Kidney (tissue), 14 donors: ENCODE measurements around the gene ARID3A. TPM values are rescaled to one million over a fixed set of nuclear protein-coding genes. Genes with fewer than 3 reads are reported as not detected.
A peak's percentile ranks its signal among the peaks of the same experiment; 100 is the strongest.
"Not testable (repeated sequence)": the region's sequence is repeated elsewhere in the genome, so short reads cannot be mapped to it uniquely, and the experiment has no call there.

Source experiments
- DNase-seq, 5 donors: peaks; one replicate each; pipeline ENCODE4 v3.0.0-alpha.2; 2013 to 2020
- FAIRE-seq: peaks from 2 replicates; lab custom pipeline; 2012; peaks lifted over from hg19 to GRCh38; lab: Jason Lieb, UNC
- H3K27ac ChIP-seq, 2 donors: one replicate each; pipeline ENCODE4 v1.7.0; 2013; ENCODE audit warnings: low read depth in 2 of 2, low read length in 2 of 2, inconsistent platforms in 1 of 2
- H3K27me3 ChIP-seq: one replicate; pipeline ENCODE4 v1.7.1; 2013; ENCODE audit warnings: low read length, inconsistent platforms; ENCODE audit not compliant: control insufficient read depth, insufficient read depth
- H3K36me3 ChIP-seq, 3 donors: one replicate each; pipeline versions ENCODE4 v1.7.0 to v1.7.1; 2013; ENCODE audit warnings: low read length in 3 of 3, control low read depth in 1 of 3, inconsistent platforms in 1 of 3; ENCODE audit not compliant: insufficient read depth in 3 of 3, control insufficient read depth in 2 of 3
- H3K4me1 ChIP-seq, 3 donors: one replicate each; pipeline versions ENCODE4 v1.7.0 to v1.7.1; 2013; ENCODE audit warnings: low read length in 3 of 3, inconsistent platforms in 1 of 3, low read depth in 1 of 3; ENCODE audit not compliant: control insufficient read depth in 2 of 3, insufficient read depth in 2 of 3
- H3K4me3 ChIP-seq, 3 donors: one replicate each; pipeline versions ENCODE4 v1.7.0 to v1.8.1; 2013; ENCODE audit warnings: low read length in 3 of 3, control low read depth in 1 of 3, inconsistent platforms in 1 of 3
- H3K9ac ChIP-seq, 3 donors: one replicate each; pipeline versions ENCODE4 v1.7.0 to v1.7.1; 2013; ENCODE audit warnings: low read length in 3 of 3, control low read depth in 1 of 3, inconsistent platforms in 1 of 3
- H3K9me3 ChIP-seq, 3 donors: one replicate each; pipeline versions ENCODE4 v1.7.0 to v1.7.1; 2013; ENCODE audit warnings: low read length in 3 of 3, control low read depth in 1 of 3, inconsistent platforms in 1 of 3; ENCODE audit not compliant: control insufficient read depth in 2 of 3, insufficient read depth in 1 of 3
- intact Hi-C: fragments of 100-400 bp; cut with DNase I; formaldehyde crosslinking; loops from one replicate; pipeline ENCODE4 v1.11.1; 2022
- polyA plus RNA-seq: library from polyadenylated mRNA; stranded (reverse); fragments of 350-450 nt; fragmentation: Illumina TruSeq; extraction: RNeasy Lipid Tissue Mini Kit (QIAGEN cat#74804); gene quantifications from one replicate; pipeline ENCODE4 v1.2.3, GENCODE V29; 2014; ENCODE audit warnings: low read depth, low replicate concordance; ENCODE audit not compliant: insufficient read depth
- total RNA-seq: library from RNA; stranded (reverse); fragmentation: NEBNext Ultra II Directional; extraction: Animal tissue kit (Norgen Biotek cat#: 25700); gene quantifications from one replicate; pipeline ENCODE4 v1.2.1, GENCODE V29; 2021
- TF ChIP-seq, protein P1 (sequence below): IDR thresholded peaks from 3 replicates; pipeline ENCODE4 v1.5.1; 2012; ENCODE audit warnings: mild to moderate bottlenecking, moderate library complexity, borderline replicate concordance; ENCODE audit not compliant: insufficient read depth; ENCODE audit errors: extremely low read depth
- donor health status: control.
- donor health status: control.
- donor health status: control.
- donor health status: control.
- donor health status: control.
- donor health status: DM: yes; HTN: yes; CAD: no.
- donor health status: Normal renal cell carcinoma (clear cell type).

Gene ARID3A
- total and polyA plus RNA-seq, 2 donors from 2014 or later = 5.6 to 16.9 TPM

DNA sequence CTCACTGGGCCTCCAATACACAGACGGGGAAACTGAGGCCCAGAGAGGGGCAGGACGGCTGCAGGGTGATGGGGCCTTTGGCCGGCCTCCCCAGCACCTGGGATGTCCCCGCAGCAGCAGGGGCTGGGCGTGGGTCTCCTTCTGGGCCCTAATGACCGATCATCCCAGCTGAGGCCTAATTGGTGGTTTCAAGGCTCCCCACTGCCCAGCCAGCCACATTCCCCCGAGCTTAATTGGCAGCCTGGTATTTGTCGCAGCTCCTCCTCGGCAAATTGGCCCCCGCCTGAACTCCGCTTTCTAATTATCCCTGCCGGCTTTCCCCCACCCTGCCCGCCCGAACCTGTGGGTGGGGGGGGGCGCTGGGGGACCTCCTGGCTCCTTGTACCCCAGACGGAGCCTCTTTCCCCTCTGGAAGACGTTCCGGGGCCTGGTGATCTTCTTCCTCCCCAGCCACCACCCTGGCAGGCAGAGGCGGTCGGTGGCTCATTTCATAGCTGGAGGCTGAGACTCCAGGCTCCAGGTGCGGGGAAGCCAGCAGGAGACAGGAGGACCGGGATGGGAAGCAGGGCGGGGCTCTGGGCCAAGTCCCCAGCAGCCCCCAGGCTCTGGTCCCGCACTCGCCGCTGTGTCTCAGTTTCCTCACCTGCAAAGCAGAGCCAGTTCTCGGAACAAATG lies 31.1 kb downstream of the ARID3A start:
- Histone ChIP-seq H3K4me1 (peaks cover 0 to 38% (median 12%) of the 10 kb centered on the region in 3 donors), H3K4me3 (no peak overlapping the region), H3K9me3 (no peaks in the 10 kb centered on the region), H3K36me3 (no peaks in the 10 kb centered on the region), H3K27me3 (no peaks in the 10 kb centered on the region), H3K9ac (no peak overlapping the region), H3K27ac (peak overlapping the region; percentile 80 to 87)
- FAIRE-seq = no peak
- TF ChIP-seq, protein P1, sequence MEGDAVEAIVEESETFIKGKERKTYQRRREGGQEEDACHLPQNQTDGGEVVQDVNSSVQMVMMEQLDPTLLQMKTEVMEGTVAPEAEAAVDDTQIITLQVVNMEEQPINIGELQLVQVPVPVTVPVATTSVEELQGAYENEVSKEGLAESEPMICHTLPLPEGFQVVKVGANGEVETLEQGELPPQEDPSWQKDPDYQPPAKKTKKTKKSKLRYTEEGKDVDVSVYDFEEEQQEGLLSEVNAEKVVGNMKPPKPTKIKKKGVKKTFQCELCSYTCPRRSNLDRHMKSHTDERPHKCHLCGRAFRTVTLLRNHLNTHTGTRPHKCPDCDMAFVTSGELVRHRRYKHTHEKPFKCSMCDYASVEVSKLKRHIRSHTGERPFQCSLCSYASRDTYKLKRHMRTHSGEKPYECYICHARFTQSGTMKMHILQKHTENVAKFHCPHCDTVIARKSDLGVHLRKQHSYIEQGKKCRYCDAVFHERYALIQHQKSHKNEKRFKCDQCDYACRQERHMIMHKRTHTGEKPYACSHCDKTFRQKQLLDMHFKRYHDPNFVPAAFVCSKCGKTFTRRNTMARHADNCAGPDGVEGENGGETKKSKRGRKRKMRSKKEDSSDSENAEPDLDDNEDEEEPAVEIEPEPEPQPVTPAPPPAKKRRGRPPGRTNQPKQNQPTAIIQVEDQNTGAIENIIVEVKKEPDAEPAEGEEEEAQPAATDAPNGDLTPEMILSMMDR = no peak
- DNase-seq = peak; percentile 79 to 92 (median 89)
- intact Hi-C loops = no loop called here

DNA sequence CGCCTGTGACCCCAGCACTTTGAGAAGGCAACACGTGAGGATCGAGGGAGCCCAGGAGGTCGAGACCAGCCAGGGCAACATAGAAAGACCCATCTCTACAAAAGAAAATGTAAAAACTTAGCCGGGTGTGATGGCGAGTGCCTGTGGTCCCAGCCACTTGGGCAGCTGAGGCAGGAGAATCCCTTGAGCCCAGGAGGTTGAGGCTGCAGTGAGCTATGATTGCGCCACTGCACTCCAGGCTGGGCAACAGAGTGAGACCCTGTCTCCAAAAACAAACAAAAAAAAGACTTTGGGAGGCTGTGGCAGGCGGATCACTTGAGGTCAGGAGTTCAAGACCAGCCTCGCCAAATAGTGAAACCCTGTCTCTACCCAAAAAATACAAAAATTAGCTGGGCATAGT lies 31.7 kb downstream of the ARID3A start:
- Histone ChIP-seq H3K4me1 (peaks cover 0 to 33% (median 5%) of the 10 kb centered on the region in 3 donors), H3K27ac (peak overlapping the region; percentile 41 to 67)
- H3K4me3 ChIP-seq, H3K9me3 ChIP-seq, intact Hi-C loops, H3K9ac ChIP-seq, H3K27me3 ChIP-seq, DNase-seq, H3K36me3 ChIP-seq, FAIRE-seq: not testable (repeated sequence)

DNA sequence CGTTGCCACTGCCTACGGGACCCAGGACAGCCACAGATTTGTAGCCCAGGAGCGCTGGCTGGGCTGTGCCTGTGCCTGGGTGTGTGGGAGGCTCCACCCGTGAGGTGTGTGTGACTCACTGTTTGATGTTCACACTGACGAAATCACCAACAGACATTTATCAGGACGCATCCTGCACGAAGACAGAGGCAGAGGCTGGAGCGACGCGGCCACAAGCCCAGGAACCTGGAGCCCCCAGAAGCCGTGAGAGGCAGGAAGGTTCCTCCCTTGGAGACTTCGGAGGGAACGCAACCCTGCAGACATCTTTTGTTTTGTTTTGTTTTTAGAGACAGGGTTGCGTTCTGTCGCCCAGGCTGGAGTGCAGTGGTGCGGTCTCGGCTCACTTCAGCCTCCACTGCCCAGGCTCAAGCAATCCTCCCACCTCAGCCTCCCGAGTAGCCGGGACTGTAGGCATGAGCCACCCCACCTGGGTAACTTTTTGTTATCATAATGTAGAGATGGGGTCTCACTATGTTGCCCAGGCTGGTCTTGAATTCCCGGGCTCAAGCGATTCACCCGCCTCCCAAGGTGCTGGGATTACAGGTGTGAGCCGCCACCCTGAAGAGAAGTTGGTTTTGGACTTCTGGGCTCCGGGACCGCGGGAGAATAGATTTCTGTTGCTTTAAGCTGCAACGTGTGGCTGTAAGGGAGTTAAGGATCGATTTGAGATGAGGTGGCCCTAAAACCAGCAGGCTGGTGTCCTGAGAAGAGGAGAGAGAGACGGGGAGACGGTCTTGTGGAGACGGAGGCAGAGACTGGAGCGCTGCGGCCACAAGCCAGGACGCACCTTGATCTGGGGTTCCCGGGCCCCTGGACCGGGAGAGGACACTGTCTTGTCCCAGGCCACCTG lies 33.4 kb downstream of the ARID3A start:
- FAIRE-seq (no peak), DNase-seq (peak in 1 of 5 donors; percentile 64)
- Histone ChIP-seq H3K36me3 (no peaks in the 10 kb centered on the region), H3K4me1 (peaks cover 0 to 24% (median 5%) of the 10 kb centered on the region in 3 donors), H3K4me3 (no peak overlapping the region), H3K27me3 (no peaks in the 10 kb centered on the region), H3K9me3 (no peaks in the 10 kb centered on the region), H3K9ac (no peak overlapping the region), H3K27ac (no peak overlapping the region)
- TF ChIP-seq, protein P1 = no peak
- intact Hi-C loops = no loop called here

GRCh38 chr19:960020-960419 lies 34.2 kb downstream of the ARID3A start:
- intact Hi-C loops = no loop called here
- H3K27ac ChIP-seq = no peak overlapping the region
- peaks cover 0 to 20% (median 5%) of the 10 kb centered on the region in 3 donors for H3K4me1 ChIP-seq
- DNase-seq (peak in 2 of 5 donors; percentile 56 to 66), FAIRE-seq (no peak)
- H3K36me3 ChIP-seq = peaks cover 0 to under 1% (median under 1%) of the 10 kb centered on the region in 3 donors
- no peaks in the 10 kb centered on the region for H3K9me3 ChIP-seq
- TF ChIP-seq, protein P1 = no peak
- H3K9ac ChIP-seq = no peak overlapping the region
- no peaks in the 10 kb centered on the region for H3K27me3 ChIP-seq
- no peak overlapping the region for H3K4me3 ChIP-seq
